HepG2 (cell line): Measurements from ENCODE around the gene ERFL. TPM values are rescaled to one million over a fixed set of nuclear protein-coding genes. Genes with fewer than 3 reads are reported as not detected.

ENCODE experiments used
- ETV6 ChIP-seq: sonication (generic); formaldehyde crosslinking; conservative IDR thresholded peaks from 2 replicates; pipeline ENCODE4 v1.4.0; 2020; ENCODE audit warnings: missing genetic modification reagents
- GABPA ChIP-seq, 2 experiments: IDR thresholded peaks; 2 replicates each; pipeline ENCODE4 v1.6.1; 2011 to 2016; ENCODE audit warnings: low read depth in 2 of 2, low read length in 1 of 2, missing biosample characterization in 1 of 2, missing genetic modification characterization in 1 of 2
- KDM6A ChIP-seq: IDR thresholded peaks from 2 replicates; pipeline ENCODE4 v1.6.1; 2016; ENCODE audit warnings: low read depth
- KLF13 ChIP-seq: sonication (generic); formaldehyde crosslinking; IDR thresholded peaks from 2 replicates; pipeline ENCODE4 v1.4.0; 2020; ENCODE audit warnings: mild to moderate bottlenecking, missing genetic modification reagents
- PHF5A ChIP-seq: IDR thresholded peaks from one replicate; pipeline ENCODE4 v1.6.1; 2018; ENCODE audit warnings: low read depth, missing genetic modification reagents; ENCODE audit not compliant: unreplicated experiment
- SALL1 ChIP-seq: sonication (generic); formaldehyde crosslinking; IDR thresholded peaks from 2 replicates; pipeline ENCODE4 v1.8.0; 2022; ENCODE audit warnings: mild to moderate bottlenecking, missing genetic modification reagents
- ZC3H13 ChIP-seq: sonication (generic); formaldehyde crosslinking; IDR thresholded peaks from 2 replicates; pipeline ENCODE4 v1.8.1; 2023; ENCODE audit warnings: mild to moderate bottlenecking, missing genetic modification reagents, moderate library complexity
- ZNF253 ChIP-seq: sonication (generic); formaldehyde crosslinking; IDR thresholded peaks from 2 replicates; pipeline ENCODE4 v1.8.0; 2022; ENCODE audit warnings: mild to moderate bottlenecking, missing genetic modification reagents, borderline replicate concordance
- ZNF33B ChIP-seq: sonication (generic); formaldehyde crosslinking; IDR thresholded peaks from 2 replicates; pipeline ENCODE4 v1.5.1; 2020; ENCODE audit warnings: mild to moderate bottlenecking, missing genetic modification reagents
- ZNF567 ChIP-seq: sonication (generic); formaldehyde crosslinking; IDR thresholded peaks from 2 replicates; pipeline ENCODE4 v1.8.1; 2023; ENCODE audit warnings: mild to moderate bottlenecking, missing genetic modification reagents, borderline replicate concordance
- ZNF570 ChIP-seq: sonication (generic); formaldehyde crosslinking; IDR thresholded peaks from 2 replicates; pipeline ENCODE4 v1.4.0; 2020; ENCODE audit warnings: mild to moderate bottlenecking, missing genetic modification reagents, borderline replicate concordance
- ZNF841 ChIP-seq: sonication (generic); formaldehyde crosslinking; IDR thresholded peaks from 2 replicates; pipeline ENCODE4 v1.8.1; 2023; ENCODE audit warnings: missing genetic modification reagents, borderline replicate concordance
- polyA plus RNA-seq, 8 experiments: library from polyadenylated mRNA; depleted of rRNA in 3 of 8; stranded (reverse) in 7 of 8; unstranded in 1 of 8; fragments of >200 nt; fragmentation: Illumina TruSeq in 4 of 8; extraction: Trizol in 4 of 8; gene quantifications; 2 replicates each; pipeline versions ENCODE4 v1.2.1 to v1.2.3, GENCODE V29; 2011 to 2016; ENCODE audit warnings: low read depth in 4 of 8, missing spikeins in 1 of 8, mixed read lengths in 1 of 8; ENCODE audit not compliant: insufficient read depth in 1 of 8
- total RNA-seq, 5 experiments: library from RNA; depleted of rRNA; stranded (reverse); fragments of >200 nt; fragmentation: Illumina TruSeq; extraction: Trizol; gene quantifications; 2 replicates each; pipeline ENCODE4 v1.2.3, GENCODE V29; 2016; ENCODE audit warnings: low read depth in 1 of 5
- TF ChIP-seq, protein P1 (sequence below): sonication (generic); formaldehyde crosslinking; IDR thresholded peaks from 2 replicates; pipeline ENCODE4 v1.4.0; 2020; ENCODE audit warnings: missing genetic modification reagents
- TF ChIP-seq, protein P2 (sequence below): sonication (generic); formaldehyde crosslinking; IDR thresholded peaks from 2 replicates; pipeline ENCODE4 v1.8.0; 2022; ENCODE audit warnings: low read depth, missing genetic modification reagents
- TF ChIP-seq, protein P3 (sequence below), 2 experiments: sonication (generic) in 1 of 2; formaldehyde crosslinking in 1 of 2; IDR thresholded peaks; 2 replicates each; pipeline versions ENCODE4 v1.6.1 to v1.9.0; 2014 to 2022; ENCODE audit warnings: antibody characterized with exemption in 1 of 2, borderline replicate concordance in 1 of 2, inconsistent platforms in 1 of 2, low read depth in 1 of 2, missing genetic modification reagents in 1 of 2

Gene ERFL
- total and polyA plus RNA-seq, 2 of the 13 experiments (the other 11 are each of a cell fraction or from before 2014, with no cell fraction given), result not detected

DNA sequence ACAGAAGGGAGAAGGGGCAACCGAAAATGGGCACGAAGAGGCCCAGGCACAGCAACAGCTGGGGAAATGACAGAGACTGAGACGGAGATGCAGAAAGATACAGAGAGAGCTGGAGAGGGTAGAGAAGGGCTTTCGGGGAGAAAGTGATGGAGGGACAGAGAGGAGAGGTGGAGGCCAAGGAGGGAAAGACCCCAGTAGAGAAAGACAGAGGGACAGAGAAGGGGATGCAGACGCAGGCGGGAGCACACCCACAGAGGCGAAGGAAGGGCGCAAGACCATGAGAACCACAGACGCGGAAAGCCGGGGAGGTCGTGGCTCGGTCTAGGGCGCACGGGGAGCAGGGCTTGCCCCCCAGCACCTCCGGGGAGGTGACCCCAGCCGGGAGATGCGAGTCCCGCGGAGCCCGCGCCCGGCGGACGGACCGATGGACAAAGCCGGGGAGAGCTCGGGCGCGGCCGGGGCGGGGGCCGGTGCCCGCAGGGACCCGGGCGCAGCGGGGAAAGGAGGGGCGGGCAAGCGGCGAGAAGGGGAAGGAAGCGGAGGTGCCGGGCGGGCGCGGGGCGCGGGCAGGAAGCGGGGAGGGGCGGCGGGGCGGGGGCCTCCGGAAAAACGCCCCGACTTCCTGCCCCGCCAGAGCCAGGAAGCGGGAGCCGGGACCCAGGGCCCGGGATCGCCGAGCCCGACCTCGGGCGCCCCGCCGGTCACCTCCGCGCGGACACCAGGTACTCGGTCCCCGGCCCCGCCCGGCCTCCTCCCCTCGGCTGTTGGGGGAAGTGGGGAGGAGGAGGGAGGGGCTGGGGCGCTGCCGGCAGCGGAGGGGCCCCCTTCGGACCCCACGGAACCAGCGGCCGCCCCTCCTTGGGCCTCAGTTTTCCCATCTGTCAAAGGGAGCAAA lies 45.4 kb downstream of the ERFL start, which contains the start of gene ARHGEF1 (continued):
- TF ChIP-seq, protein P1, sequence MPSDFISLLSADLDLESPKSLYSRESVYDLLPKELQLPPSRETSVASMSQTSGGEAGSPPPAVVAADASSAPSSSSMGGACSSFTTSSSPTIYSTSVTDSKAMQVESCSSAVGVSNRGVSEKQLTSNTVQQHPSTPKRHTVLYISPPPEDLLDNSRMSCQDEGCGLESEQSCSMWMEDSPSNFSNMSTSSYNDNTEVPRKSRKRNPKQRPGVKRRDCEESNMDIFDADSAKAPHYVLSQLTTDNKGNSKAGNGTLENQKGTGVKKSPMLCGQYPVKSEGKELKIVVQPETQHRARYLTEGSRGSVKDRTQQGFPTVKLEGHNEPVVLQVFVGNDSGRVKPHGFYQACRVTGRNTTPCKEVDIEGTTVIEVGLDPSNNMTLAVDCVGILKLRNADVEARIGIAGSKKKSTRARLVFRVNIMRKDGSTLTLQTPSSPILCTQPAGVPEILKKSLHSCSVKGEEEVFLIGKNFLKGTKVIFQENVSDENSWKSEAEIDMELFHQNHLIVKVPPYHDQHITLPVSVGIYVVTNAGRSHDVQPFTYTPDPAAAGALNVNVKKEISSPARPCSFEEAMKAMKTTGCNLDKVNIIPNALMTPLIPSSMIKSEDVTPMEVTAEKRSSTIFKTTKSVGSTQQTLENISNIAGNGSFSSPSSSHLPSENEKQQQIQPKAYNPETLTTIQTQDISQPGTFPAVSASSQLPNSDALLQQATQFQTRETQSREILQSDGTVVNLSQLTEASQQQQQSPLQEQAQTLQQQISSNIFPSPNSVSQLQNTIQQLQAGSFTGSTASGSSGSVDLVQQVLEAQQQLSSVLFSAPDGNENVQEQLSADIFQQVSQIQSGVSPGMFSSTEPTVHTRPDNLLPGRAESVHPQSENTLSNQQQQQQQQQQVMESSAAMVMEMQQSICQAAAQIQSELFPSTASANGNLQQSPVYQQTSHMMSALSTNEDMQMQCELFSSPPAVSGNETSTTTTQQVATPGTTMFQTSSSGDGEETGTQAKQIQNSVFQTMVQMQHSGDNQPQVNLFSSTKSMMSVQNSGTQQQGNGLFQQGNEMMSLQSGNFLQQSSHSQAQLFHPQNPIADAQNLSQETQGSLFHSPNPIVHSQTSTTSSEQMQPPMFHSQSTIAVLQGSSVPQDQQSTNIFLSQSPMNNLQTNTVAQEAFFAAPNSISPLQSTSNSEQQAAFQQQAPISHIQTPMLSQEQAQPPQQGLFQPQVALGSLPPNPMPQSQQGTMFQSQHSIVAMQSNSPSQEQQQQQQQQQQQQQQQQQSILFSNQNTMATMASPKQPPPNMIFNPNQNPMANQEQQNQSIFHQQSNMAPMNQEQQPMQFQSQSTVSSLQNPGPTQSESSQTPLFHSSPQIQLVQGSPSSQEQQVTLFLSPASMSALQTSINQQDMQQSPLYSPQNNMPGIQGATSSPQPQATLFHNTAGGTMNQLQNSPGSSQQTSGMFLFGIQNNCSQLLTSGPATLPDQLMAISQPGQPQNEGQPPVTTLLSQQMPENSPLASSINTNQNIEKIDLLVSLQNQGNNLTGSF (CRISPR knock-in tag), result no peak
- TF ChIP-seq KLF13 (CRISPR knock-in tag), result no peak
- peak; percentile 67 for TF ChIP-seq GABPA (IDR thresholded peaks at IDR 0.05; ENCODE audit: low read depth, low read length)
- 0 out of 2 replicates have a peak, but pooled peaks have one; percentile 32 for TF ChIP-seq GABPA (CRISPR knock-in tag; IDR thresholded peaks at IDR 0.05; ENCODE audit: low read depth)
- TF ChIP-seq SALL1 (CRISPR knock-in tag), result no peak
- no peak for TF ChIP-seq ZNF841 (CRISPR knock-in tag)
- no peak for TF ChIP-seq KDM6A
- TF ChIP-seq PHF5A (CRISPR knock-in tag), result no peak
- TF ChIP-seq ETV6 (CRISPR knock-in tag), result peak; percentile 81; the same call in 1 of the 2 replicates
- TF ChIP-seq, protein P2, sequence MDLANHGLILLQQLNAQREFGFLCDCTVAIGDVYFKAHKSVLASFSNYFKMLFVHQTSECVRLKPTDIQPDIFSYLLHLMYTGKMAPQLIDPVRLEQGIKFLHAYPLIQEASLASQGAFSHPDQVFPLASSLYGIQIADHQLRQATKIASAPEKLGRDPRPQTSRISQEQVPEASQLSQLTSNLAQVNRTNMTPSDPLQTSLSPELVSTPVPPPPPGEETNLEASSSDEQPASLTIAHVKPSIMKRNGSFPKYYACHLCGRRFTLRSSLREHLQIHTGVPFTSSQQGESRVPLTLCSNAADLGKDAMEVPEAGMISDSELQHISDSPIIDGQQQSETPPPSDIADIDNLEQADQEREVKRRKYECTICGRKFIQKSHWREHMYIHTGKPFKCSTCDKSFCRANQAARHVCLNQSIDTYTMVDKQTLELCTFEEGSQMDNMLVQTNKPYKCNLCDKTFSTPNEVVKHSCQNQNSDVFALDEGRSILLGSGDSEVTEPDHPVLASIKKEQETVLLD, result peak; percentile 36
- TF ChIP-seq ZNF570, result no peak
- no peak for TF ChIP-seq ZNF567
- TF ChIP-seq ZNF33B (CRISPR knock-in tag), result no peak
- TF ChIP-seq, protein P3, sequence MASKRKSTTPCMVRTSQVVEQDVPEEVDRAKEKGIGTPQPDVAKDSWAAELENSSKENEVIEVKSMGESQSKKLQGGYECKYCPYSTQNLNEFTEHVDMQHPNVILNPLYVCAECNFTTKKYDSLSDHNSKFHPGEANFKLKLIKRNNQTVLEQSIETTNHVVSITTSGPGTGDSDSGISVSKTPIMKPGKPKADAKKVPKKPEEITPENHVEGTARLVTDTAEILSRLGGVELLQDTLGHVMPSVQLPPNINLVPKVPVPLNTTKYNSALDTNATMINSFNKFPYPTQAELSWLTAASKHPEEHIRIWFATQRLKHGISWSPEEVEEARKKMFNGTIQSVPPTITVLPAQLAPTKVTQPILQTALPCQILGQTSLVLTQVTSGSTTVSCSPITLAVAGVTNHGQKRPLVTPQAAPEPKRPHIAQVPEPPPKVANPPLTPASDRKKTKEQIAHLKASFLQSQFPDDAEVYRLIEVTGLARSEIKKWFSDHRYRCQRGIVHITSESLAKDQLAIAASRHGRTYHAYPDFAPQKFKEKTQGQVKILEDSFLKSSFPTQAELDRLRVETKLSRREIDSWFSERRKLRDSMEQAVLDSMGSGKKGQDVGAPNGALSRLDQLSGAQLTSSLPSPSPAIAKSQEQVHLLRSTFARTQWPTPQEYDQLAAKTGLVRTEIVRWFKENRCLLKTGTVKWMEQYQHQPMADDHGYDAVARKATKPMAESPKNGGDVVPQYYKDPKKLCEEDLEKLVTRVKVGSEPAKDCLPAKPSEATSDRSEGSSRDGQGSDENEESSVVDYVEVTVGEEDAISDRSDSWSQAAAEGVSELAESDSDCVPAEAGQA (IDR thresholded peaks at IDR 0.05; ENCODE audit: low read depth), result no peak
- TF ChIP-seq, protein P3 (CRISPR knock-in tag; IDR thresholded peaks at IDR 0.05; ENCODE audit: borderline replicate concordance), result no peak
- TF ChIP-seq ZC3H13 (CRISPR knock-in tag), result no peak
- TF ChIP-seq ZNF253, result no peak
